Bronchial epithelial cell (primary cell): ENCODE data around the gene ZFAND2A. TPM values are rescaled to one million over a fixed set of nuclear protein-coding genes. Genes with fewer than 3 reads are reported as not detected.

Source experiments
- DNase-seq: peaks from one replicate; pipeline ENCODE4 v3.0.0-alpha.2; 2010; ENCODE audit warnings: low read depth
- FAIRE-seq: peaks from 2 replicates; lab custom pipeline; 2011; peaks lifted over from hg19 to GRCh38; lab: Jason Lieb, UNC
- H3K27me3 ChIP-seq: 2 replicates; pipeline ENCODE4 v1.5.1; 2011; ENCODE audit warnings: low read length; ENCODE audit not compliant: control insufficient read depth, insufficient read depth
- H3K36me3 ChIP-seq: 2 replicates; pipeline ENCODE4 v1.5.1; 2011; ENCODE audit warnings: low read length; ENCODE audit not compliant: control insufficient read depth, insufficient read depth
- H3K4me3 ChIP-seq: 2 replicates; pipeline ENCODE4 v1.5.1; 2011; ENCODE audit warnings: mild to moderate bottlenecking, low read depth, low read length, control low read depth
- CTCF ChIP-seq: IDR thresholded peaks from 2 replicates; pipeline ENCODE4 v1.5.1; 2011; ENCODE audit warnings: mild to moderate bottlenecking, moderate library complexity, low read length, control low read depth, inconsistent platforms; ENCODE audit not compliant: insufficient read depth, severe bottlenecking
- total RNA-seq: library from RNA; depleted of rRNA; stranded (reverse); fragments of >200 nt; gene quantifications from 2 replicates; pipeline ENCODE4 v1.2.1, GENCODE V29; 2014

Gene ZFAND2A
- total RNA-seq, 1 donor from 2014 or later, result 53.4 TPM

GRCh38 chr7:1140476-1141104 is 19.4 kb downstream of the ZFAND2A start:
- H3K4me3 ChIP-seq, result no peak overlapping the region
- TF ChIP-seq CTCF, result no peak
- DNase-seq (no peak), FAIRE-seq (no peak)
- H3K27me3 ChIP-seq, result no peaks in the 10 kb centered on the region
- H3K36me3 ChIP-seq, result no peaks in the 10 kb centered on the region

- Histone ChIP-seq H3K27me3 (no peaks in the 10 kb centered on the region), H3K4me3 (peak overlapping the region; percentile 61), H3K36me3 (no peaks in the 10 kb centered on the region)
- FAIRE-seq, result no peak
- no peak for DNase-seq
- TF ChIP-seq CTCF, result no peak
Measured at GRCh38 chr7:1137517-1138167, 22.4 kb downstream of the ZFAND2A start.

GRCh38 chr7:1136841-1137516 is 23.0 kb downstream of the ZFAND2A start:
- peak overlapping the region; percentile 61 for H3K4me3 ChIP-seq
- no peak for TF ChIP-seq CTCF
- H3K36me3 ChIP-seq, result no peaks in the 10 kb centered on the region
- FAIRE-seq (no peak), DNase-seq (no peak)
- H3K27me3 ChIP-seq, result no peaks in the 10 kb centered on the region

GRCh38 chr7:1134951-1135350 is 25.0 kb downstream of the ZFAND2A start:
- H3K36me3 ChIP-seq, result peaks cover under 1% of the 10 kb centered on the region
- H3K4me3 ChIP-seq, result no peak overlapping the region
- no peak for TF ChIP-seq CTCF
- FAIRE-seq (no peak), DNase-seq (no peak)
- H3K27me3 ChIP-seq, result no peaks in the 10 kb centered on the region

GRCh38 chr7:1131471-1132265 is 28.3 kb downstream of the ZFAND2A start:
- Histone ChIP-seq H3K27me3 (no peaks in the 10 kb centered on the region), H3K4me3 (no peak overlapping the region), H3K36me3 (peaks cover 3% of the 10 kb centered on the region)
- no peak for TF ChIP-seq CTCF
- DNase-seq, result no peak
- FAIRE-seq, result no peak
